Effector CD4-positive, alpha-beta T cell (primary cell): ENCODE results near the gene SV2C.
"Not testable (repeated sequence)": the region's sequence is repeated elsewhere in the genome, so short reads cannot be mapped to it uniquely, and the experiment has no call there.

Experiments used
- DNase-seq: peaks from one replicate; pipeline ENCODE4 v3.0.0-alpha.2; 2020

Gene SV2C

GRCh38 chr5:76351577-76351976 is 268.4 kb downstream of the SV2C start:
- DNase-seq: no peak

DNA sequence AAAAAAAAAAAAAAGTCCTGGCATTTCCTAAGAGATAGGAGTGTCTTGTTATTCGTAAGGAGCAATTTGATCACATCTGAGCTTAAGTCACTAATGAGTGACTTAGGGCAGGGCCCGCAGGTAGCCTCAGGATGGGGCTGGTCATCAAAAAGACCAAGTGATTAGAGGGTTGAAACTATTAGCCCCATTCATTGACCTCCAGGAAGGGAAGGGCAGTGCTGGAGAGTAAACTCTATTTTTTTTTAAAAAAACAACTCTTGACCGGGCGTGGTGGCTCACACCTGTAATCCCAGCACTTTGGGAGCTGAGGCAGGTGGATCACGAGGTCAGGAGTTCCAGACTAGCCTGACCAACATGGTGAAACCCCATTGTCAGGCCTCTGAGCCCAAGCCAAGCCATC is 273.7 kb downstream of the SV2C start:
- no peak for DNase-seq

DNA sequence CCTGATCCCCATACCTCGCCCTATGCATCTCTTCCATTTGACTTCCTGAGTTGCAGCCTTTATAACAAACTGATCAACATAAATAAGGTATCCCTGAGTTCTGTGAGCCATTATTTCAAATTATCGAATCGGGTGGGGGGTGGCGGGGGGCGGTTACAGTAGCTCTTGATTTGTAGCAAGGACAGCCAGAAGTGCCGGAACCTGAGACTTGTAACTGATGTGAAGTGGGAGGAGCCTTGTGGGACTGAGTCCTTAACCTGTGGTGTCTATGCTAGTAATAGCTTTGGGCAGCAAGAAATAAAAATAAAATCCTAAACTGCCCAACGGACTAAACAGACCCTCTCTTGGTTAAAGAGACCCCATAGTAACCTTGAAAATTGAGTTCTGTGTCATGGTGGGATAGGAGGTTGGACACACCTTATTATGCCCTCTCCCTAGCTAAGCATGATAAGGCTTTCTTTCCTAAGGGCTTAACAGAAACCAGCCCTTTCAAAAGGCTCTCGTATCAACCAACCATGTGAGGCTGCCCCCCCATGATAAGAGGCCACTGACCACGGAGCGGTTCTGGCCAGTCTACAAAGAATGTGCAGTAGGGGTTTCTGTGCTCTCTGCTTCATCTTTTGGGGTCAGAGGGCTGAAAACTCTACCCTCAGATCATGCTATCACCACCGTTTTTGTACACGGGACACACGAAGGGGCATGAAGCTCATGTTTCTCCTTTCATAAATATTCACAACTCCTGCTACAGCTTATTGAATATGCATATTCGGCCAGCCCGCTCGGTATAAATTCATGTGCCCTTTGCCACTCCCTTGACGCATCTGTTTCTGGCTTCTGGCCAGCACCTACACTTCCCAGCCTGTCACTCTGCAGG is 280.4 kb downstream of the SV2C start:
- no peak for DNase-seq

DNA sequence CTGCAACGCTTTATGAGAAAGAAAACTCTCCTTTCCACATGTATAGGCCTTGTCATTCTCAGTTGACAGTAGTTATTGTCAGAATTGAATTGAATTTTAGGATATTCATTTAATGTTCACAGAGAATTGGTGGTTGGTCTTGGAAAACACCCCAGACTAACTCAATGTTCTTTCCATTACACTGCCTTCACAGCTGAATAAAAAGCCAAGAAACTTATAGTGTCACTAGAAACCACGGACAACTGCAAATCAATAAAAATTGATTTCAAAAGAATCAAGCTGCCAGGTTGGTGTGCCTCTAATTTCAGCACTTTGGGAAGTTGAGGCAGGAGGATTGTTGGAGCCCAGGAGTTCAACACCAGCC is 281.0 kb downstream of the SV2C start:
- no peak for DNase-seq

GRCh38 chr5:76365561-76365960 is 282.4 kb downstream of the SV2C start:
- DNase-seq: no peak

GRCh38 chr5:76366596-76366995 is 283.4 kb downstream of the SV2C start:
- no peak for DNase-seq

GRCh38 chr5:76367623-76368371 is 284.6 kb downstream of the SV2C start:
- no peak for DNase-seq

GRCh38 chr5:76368941-76369340 is 285.8 kb downstream of the SV2C start:
- DNase-seq: no peak

DNA sequence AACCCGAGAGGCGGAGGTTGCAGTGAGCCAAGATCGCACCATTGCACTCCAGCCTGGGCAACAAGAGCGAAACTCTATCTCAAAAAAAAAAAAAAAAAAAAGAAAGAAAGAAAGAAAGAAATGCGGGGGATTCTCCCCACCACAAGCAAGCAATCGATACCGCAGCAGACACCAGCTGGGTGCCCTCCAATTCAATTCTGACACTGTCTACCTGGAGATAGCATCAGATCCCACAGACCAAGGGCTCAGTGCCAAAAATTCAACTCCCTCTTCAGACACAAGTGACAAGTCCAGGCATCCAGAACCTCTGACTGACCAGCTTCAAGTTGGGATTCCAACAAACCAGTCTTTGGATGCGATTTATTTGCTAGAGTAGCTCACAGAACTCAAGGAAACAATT is 286.5 kb downstream of the SV2C start:
- DNase-seq: not testable (repeated sequence)

DNA sequence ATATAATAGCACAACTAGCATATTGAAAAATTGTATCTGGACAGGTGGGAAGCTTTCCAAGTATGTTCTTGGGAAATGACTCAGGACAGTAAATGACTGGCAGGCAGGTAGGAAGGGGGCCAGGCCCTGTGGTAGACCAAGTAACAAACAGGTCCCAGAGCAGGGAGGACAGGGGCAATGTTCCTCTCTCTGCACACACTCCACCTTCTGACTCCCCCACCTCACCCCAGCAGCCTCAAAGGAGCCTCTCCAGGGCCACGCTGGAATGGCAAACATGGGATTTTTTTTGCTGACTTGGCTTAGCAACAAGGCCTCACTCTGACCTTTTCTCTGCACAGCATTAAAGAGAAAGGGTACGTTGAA is 288.8 kb downstream of the SV2C start:
- DNase-seq: no peak

GRCh38 chr5:76372323-76373054 is 289.3 kb downstream of the SV2C start:
- DNase-seq: no peak

DNA sequence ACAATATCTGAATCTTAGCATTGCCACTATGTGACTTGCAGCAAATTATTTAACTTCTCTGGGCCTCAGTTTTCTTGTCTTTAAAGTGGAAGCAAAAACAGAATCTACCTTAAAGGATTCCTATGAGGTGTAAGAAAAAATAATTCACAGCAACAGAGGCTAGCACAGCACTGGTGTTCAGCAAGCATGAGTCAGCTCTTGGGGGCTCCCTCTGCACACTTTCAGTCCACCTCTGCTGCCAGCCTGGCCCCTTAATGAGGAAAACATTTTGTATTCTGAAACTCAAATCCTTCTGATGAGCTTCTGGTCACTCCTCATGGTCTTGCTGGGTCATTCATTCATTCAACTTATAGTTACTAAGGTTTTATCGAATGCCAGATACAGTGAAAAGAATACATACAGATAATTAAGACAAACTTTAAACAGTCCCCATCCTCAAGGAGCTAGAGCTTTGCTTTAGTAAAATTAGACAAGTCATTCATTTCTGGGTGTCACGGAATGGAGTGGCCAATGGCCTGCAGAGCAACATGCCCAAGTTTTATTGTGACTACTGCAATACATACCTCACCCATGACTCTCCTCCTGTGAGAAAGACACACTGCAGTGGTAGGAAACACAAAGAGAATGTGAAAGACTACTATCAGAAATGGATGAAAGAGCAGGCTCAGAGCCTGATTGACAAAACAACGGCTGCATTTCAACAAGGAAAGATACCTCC is 293.1 kb downstream of the SV2C start:
- DNase-seq: no peak

DNA sequence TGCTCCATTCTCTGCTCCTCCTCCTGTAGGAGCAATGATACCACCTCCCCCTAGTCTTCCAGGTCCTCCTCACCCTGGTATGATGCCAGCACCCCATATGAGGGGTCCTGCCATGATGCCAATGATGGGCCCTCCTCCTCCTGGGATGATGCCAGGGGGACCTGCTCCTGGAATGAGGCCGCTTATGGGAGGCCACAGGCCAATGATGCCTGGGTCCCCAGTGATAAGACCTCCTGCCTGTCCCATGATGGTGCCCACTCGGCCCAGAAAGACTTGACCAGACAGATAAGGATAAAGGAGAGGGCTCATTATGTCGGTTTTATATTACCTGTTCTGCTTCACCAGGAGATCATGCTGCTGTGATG is 293.7 kb downstream of the SV2C start:
- DNase-seq: no peak

DNA sequence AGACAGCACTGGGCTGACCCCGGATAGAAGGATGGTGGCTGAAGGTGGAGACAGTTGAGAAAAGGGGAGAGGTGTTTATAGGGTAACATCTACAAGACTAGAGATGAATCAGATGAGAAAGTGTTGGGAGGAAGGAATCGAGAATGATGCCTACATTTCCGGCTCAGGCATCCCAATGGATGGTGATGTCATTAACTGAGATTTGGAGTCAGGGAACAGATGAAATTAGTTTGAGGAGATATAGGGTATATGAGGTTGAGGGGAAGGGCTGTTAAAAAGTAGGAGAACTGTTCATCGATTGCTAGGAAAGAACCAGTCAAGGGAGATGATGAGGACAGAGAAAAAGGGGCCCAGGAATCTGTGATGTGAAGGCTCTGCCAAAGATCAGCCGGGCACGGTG is 295.2 kb downstream of the SV2C start:
- DNase-seq: no peak

DNA sequence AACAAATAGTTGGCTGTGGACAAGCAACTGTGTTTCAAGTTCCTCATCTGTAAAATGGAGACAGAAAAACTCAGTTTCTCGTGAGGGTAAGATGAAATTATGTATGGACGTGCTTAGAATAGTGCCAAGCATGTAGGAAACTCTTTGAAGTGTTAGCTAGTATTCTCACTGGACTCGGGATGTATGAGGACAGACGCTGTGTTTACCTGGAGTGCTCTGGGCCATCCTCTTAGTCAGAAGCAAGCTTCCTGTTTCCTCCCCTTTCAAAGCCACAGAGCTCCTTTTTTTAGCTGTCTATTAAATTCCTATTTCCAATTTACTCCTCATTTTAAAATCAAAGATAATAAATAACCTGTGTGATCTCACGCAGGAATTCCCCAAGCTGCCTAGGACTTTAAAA is 296.1 kb downstream of the SV2C start:
- DNase-seq: no peak

GRCh38 chr5:76379855-76380254 is 296.7 kb downstream of the SV2C start:
- no peak for DNase-seq

DNA sequence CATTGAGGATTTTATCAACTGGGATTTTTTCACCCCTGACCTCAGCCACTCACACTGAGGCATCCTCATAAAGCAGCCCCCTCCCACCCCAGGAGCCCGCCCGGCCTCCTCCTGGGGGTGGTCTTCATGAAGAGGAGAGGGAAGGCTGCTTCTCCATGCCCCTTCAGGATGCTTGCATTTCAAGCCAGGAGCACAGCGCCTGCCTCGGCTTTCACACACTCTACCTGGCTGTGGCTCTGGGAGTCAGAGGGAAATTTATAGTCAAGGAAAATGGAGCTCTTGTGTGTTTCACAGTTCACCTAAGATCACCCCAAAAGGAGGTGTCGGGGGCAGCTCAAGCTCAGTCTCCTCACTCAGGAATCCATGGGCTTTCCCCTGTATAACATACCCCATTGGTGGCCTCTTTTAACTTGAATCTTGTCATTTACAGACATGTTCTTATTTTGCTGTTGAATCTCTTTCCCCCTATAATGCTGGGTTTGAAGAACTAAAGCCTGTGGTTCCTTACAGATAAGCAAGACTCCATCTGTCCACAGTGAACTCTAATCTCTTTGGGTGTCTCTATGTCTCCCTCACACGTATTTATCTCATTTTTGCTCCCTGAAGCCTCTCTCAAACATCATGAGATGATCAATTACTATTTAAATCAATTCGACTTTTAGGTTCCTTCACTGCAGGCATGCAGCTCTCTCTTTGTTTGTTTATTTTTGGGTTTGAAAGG is 297.3 kb downstream of the SV2C start:
- no peak for DNase-seq

DNA sequence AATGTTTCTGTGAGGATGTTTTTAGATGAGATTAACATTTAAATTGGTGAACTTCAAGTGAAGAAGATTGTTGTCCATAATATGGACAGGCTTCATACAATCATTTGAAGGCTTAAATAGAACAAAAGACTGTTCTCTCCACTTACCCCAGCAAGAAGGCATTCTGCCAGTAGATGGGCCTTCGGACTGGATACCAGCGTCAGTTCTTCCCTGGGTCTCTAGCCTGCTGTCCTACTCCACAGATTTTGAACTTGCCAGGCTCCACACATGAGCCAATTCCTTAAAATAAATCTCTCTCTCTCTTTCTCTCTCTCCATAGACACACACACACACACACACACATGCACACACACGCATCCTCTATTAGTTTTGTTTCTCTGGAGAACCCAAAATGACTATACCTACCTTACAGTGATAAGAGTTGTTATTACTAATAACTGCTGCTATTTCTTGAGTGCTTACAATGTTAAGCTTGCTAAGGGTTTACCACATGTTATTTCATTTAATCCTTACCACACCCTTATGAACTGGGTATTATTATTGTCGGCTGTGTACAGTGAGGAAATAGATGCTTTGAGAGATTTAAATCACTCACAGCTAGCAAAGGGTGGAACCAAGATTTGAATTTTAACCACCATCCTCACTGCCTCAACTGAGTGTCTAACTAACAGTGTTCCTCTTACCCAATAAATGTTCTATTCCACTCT is 300.1 kb downstream of the SV2C start:
- DNase-seq: no peak

GRCh38 chr5:76384189-76384588 is 301.0 kb downstream of the SV2C start:
- no peak for DNase-seq

DNA sequence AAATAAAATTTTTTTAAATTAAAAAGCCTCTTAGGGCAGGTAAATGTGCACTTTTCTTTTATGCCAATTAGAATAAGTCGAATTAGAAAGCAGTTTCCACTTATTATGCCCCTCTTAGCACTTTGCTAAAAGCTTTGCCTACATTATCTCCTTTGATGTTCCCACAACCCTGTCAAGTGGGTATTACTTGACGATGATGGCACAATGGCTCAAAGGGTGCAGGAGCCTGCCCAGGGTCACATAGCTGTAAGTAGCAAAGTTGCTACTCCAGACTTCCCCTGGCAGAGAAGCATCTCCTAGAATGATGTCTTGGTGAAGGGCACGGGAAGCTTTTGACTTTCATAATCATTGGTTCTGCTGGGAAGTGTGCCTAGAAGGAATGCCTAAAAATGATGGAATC is 301.5 kb downstream of the SV2C start:
- DNase-seq: no peak

DNA sequence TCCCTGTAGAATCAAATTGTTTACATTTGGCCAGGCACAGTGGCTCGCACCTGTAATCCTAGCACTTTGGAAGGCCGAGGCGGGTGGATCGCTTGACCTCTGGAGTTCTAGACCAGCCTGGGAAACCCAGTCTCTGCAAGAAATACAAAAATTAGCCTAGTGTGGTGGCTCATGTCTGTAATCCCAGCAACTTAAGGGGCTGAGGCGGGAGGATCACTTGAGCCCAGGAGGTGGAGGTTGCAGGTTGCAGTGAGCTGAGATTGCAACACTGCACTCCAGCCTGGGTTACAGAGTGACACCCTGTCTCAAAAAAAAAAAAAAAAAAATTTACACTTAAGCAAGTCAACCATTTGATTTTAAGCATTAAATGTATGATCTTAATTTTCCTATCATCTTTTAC is 302.4 kb downstream of the SV2C start:
- no peak for DNase-seq

DNA sequence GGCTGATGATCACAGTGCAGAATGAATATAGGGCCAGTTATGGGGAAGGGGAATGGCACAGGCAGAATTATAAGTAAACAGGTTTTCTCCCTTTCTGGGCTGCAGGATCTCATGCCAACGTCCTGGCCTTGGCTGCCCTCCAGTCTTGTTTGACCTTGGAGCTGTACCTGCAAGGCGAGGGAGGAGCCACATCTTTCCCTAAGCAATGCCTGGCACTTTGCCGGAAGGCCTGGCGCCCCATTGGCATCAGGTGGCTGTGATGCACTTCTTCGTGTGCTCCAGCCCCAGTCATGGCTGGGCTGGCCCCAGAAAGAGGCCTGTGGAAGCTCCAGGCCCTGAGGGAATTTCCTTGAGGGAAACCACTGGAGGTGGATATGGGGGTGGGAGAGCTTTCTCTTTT is 303.2 kb downstream of the SV2C start:
- DNase-seq: no peak
